ENCODE measurements around the gene CDH8.

DNA sequence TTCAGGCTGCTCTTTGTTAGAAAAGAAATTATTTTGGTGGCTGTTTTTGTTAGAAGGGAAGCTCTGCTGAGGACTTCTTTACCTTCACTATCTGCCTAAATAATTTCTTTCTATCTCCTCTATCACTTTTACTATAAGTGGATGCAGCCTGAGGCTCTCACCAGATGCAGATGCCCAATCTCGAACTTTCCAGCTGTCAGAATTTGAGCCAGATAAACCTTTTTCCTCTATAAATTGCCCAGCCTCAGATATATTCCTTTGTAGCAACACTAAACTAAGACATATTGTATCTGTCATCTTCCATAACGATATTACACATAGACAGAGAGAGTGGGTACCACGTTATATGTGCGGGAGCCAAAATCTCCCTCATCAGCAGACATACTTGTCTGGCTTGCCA is 15.7 kb upstream of the CDH8 start:
- TF ChIP-seq, protein P1, sequence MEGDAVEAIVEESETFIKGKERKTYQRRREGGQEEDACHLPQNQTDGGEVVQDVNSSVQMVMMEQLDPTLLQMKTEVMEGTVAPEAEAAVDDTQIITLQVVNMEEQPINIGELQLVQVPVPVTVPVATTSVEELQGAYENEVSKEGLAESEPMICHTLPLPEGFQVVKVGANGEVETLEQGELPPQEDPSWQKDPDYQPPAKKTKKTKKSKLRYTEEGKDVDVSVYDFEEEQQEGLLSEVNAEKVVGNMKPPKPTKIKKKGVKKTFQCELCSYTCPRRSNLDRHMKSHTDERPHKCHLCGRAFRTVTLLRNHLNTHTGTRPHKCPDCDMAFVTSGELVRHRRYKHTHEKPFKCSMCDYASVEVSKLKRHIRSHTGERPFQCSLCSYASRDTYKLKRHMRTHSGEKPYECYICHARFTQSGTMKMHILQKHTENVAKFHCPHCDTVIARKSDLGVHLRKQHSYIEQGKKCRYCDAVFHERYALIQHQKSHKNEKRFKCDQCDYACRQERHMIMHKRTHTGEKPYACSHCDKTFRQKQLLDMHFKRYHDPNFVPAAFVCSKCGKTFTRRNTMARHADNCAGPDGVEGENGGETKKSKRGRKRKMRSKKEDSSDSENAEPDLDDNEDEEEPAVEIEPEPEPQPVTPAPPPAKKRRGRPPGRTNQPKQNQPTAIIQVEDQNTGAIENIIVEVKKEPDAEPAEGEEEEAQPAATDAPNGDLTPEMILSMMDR (IDR thresholded peaks at IDR 0.05): no peak
- TF ChIP-seq POLR2A (IDR thresholded peaks at IDR 0.05): no peak
- TF ChIP-seq POLR2AphosphoS5 (IDR thresholded peaks at IDR 0.05): no peak
